H1 (cell line): Measurements from ENCODE around the gene POLE. TPM values are rescaled to one million over a fixed set of nuclear protein-coding genes. Genes with fewer than 3 reads are reported as not detected.

ENCODE experiments used
- CTCF ChIA-PET: fragments of 300-600 bp; sonication (Branson Sonifier 250); formaldehyde crosslinking; loops from one replicate; lab custom pipeline; 2021; ENCODE audit not compliant: partially characterized antibody; lab: Charles Lee
- POLR2A ChIA-PET: fragments of 300-600 bp; sonication (Branson Sonifier 250); formaldehyde crosslinking; loops from one replicate; lab custom pipeline; 2021; ENCODE audit warnings: inconsistent platforms; ENCODE audit not compliant: partially characterized antibody; lab: Charles Lee
- DNase-seq, 2 experiments: peaks; one replicate each; pipeline versions ENCODE4 v3.0.0 to v3.0.0-alpha.2; 2010 to 2022; ENCODE audit warnings: low spot score in 2 of 2, low read depth in 1 of 2, mixed read lengths in 1 of 2
- FAIRE-seq: peaks from 2 replicates; lab custom pipeline; 2011; peaks lifted over from hg19 to GRCh38; lab: Jason Lieb, UNC
- H2AFZ ChIP-seq: 2 replicates; pipeline ENCODE4 v1.8.1; 2012; ENCODE audit warnings: low read length, inconsistent platforms
- H2AK5ac ChIP-seq: 2 replicates; pipeline ENCODE4 v1.6.1; 2013; ENCODE audit warnings: low read depth, low read length
- H2BK120ac ChIP-seq: replicated peaks from 2 replicates; pipeline ENCODE3; 2013; ENCODE audit warnings: low read depth, low read length, inconsistent platforms
- H2BK12ac ChIP-seq: 2 replicates; pipeline ENCODE4 v1.6.1; 2013; ENCODE audit warnings: low read depth, low read length
- H2BK15ac ChIP-seq: 2 replicates; pipeline ENCODE4 v1.6.1; 2013; ENCODE audit warnings: low read length
- H2BK20ac ChIP-seq: 2 replicates; pipeline ENCODE4 v1.6.1; 2013; ENCODE audit warnings: low read length
- H2BK5ac ChIP-seq: 2 replicates; pipeline ENCODE4 v1.6.1; 2013; ENCODE audit warnings: low read depth, low read length
- H3K14ac ChIP-seq: 2 replicates; pipeline ENCODE4 v1.6.1; 2013; ENCODE audit warnings: inconsistent platforms; ENCODE audit not compliant: insufficient read length
- H3K18ac ChIP-seq: 2 replicates; pipeline ENCODE4 v1.6.1; 2013; ENCODE audit warnings: low read length; ENCODE audit errors: extremely low read depth
- H3K23ac ChIP-seq: 2 replicates; pipeline ENCODE4 v1.6.1; 2013; ENCODE audit warnings: inconsistent platforms; ENCODE audit not compliant: insufficient read length
- H3K23me2 ChIP-seq: 2 replicates; pipeline ENCODE4 v1.6.1; 2013; ENCODE audit warnings: low read depth, low read length
- H3K27ac ChIP-seq: 2 replicates; pipeline ENCODE4 v1.6.1; 2011; ENCODE audit warnings: low read depth, low read length, inconsistent platforms
- H3K27me3 ChIP-seq, 4 experiments: replicated peaks in 1 of 4; 1 replicate in 1 of 4; 2 replicates in 3 of 4; pipeline versions ENCODE4 v1.6.1 to v1.8.1; 2011 to 2013; ENCODE audit warnings: low read length in 3 of 4, mild to moderate bottlenecking in 3 of 4, inconsistent platforms in 2 of 4, mixed read lengths in 2 of 4, moderate library complexity in 1 of 4; ENCODE audit not compliant: control insufficient read depth in 3 of 4, insufficient read depth in 3 of 4; ENCODE audit errors: extremely low read depth in 1 of 4
- H3K36me3 ChIP-seq, 4 experiments: 2 replicates each; pipeline versions ENCODE4 v1.6.1 to v1.8.1; 2011 to 2013; ENCODE audit warnings: mild to moderate bottlenecking in 4 of 4, low read length in 3 of 4, moderate library complexity in 2 of 4, control low read depth in 1 of 4, inconsistent platforms in 1 of 4; ENCODE audit not compliant: insufficient read depth in 4 of 4, control insufficient read depth in 2 of 4
- H3K4ac ChIP-seq: replicated peaks from 2 replicates; pipeline ENCODE3; 2013; ENCODE audit warnings: low read length, low read depth, mixed read lengths, inconsistent platforms; ENCODE audit not compliant: insufficient read length
- H3K4me1 ChIP-seq, 4 experiments: replicated peaks in 1 of 4; 1 replicate in 1 of 4; 2 replicates in 3 of 4; pipeline versions ENCODE4 v1.6.1 to v1.8.1; 2011 to 2013; ENCODE audit warnings: low read length in 3 of 4, inconsistent platforms in 2 of 4, mixed read lengths in 1 of 4; ENCODE audit not compliant: insufficient read depth in 4 of 4, control insufficient read depth in 3 of 4
- H3K4me2 ChIP-seq, 2 experiments: 2 replicates each; pipeline versions ENCODE4 v1.6.1 to v1.8.1; 2011 to 2013; ENCODE audit warnings: low read depth in 2 of 2, low read length in 2 of 2, control low read depth in 1 of 2, inconsistent platforms in 1 of 2, mild to moderate bottlenecking in 1 of 2; ENCODE audit not compliant: insufficient read depth in 1 of 2
- H3K4me3 ChIP-seq, 4 experiments: fragments of 200-600, 300-600 bp in 1 of 4; sonication (generic), shearing (Covaris generic), sonication (Bioruptor Twin) in 1 of 4; 2 replicates each; pipeline versions ENCODE4 v1.5.1 to v1.8.1; 2011 to 2016; ENCODE audit warnings: low read length in 4 of 4, low read depth in 3 of 4, control low read depth in 2 of 4, inconsistent platforms in 2 of 4, mild to moderate bottlenecking in 2 of 4, mixed read lengths in 1 of 4, moderate library complexity in 1 of 4; ENCODE audit not compliant: insufficient read depth in 2 of 4; ENCODE audit errors: extremely low read depth in 1 of 4
- H3K56ac ChIP-seq: replicated peaks from 2 replicates; pipeline ENCODE3; 2013; ENCODE audit warnings: low read depth, mild to moderate bottlenecking, mixed read lengths, low read length, inconsistent platforms; ENCODE audit not compliant: insufficient read length
- H3K79me1 ChIP-seq: 2 replicates; pipeline ENCODE4 v1.6.1; 2013; ENCODE audit warnings: low read depth, low read length, control low read depth
- H3K79me2 ChIP-seq, 2 experiments: 2 replicates each; pipeline versions ENCODE4 v1.6.1 to v1.8.1; 2012 to 2013; ENCODE audit warnings: low read length in 2 of 2, mild to moderate bottlenecking in 2 of 2, inconsistent platforms in 1 of 2; ENCODE audit not compliant: insufficient read depth in 2 of 2, control insufficient read depth in 1 of 2
- H3K9ac ChIP-seq, 4 experiments: replicated peaks in 1 of 4; 1 replicate in 1 of 4; 2 replicates in 3 of 4; pipeline versions ENCODE4 v1.6.1 to v1.8.1; 2011 to 2013; ENCODE audit warnings: low read depth in 3 of 4, low read length in 3 of 4, control low read depth in 2 of 4, mild to moderate bottlenecking in 2 of 4, moderate library complexity in 2 of 4, inconsistent platforms in 1 of 4; ENCODE audit errors: extremely low read depth in 1 of 4
- H3K9me3 ChIP-seq, 2 experiments: 2 replicates each; pipeline versions ENCODE4 v1.6.1 to v1.8.1; 2012 to 2013; ENCODE audit warnings: mild to moderate bottlenecking in 2 of 2, moderate library complexity in 2 of 2, control low read depth in 1 of 2, inconsistent platforms in 1 of 2, low read depth in 1 of 2, low read length in 1 of 2, mixed read lengths in 1 of 2; ENCODE audit not compliant: insufficient read depth in 2 of 2
- H4K20me1 ChIP-seq, 2 experiments: replicated peaks in 1 of 2; 2 replicates each; pipeline versions ENCODE3 to v1.8.1; 2011 to 2013; ENCODE audit warnings: inconsistent platforms in 2 of 2, low read length in 2 of 2, mild to moderate bottlenecking in 1 of 2; ENCODE audit not compliant: insufficient read depth in 2 of 2, control insufficient read depth in 1 of 2
- H4K5ac ChIP-seq: 2 replicates; pipeline ENCODE4 v1.6.1; 2013; ENCODE audit warnings: low read length, low read depth, mixed read lengths, inconsistent platforms; ENCODE audit not compliant: insufficient read length
- H4K8ac ChIP-seq: 2 replicates; pipeline ENCODE4 v1.8.0; 2013; ENCODE audit warnings: mild to moderate bottlenecking, moderate library complexity, low read length, inconsistent platforms; ENCODE audit not compliant: insufficient read depth; ENCODE audit errors: extremely low read depth
- H4K91ac ChIP-seq: replicated peaks from 2 replicates; pipeline ENCODE3; 2013; ENCODE audit warnings: low read length, mixed read lengths, inconsistent platforms; ENCODE audit not compliant: insufficient read length
- KDM1A ChIP-seq: fragments of 200-600, 300-600 bp; sonication (generic); IDR thresholded peaks from 2 replicates; pipeline ENCODE4 v1.7.1; 2016; ENCODE audit warnings: mild to moderate bottlenecking, low read length, borderline replicate concordance
- RXRA ChIP-seq: IDR thresholded peaks from 2 replicates; pipeline ENCODE4 v1.6.1; 2011; ENCODE audit warnings: low read depth, mild to moderate bottlenecking, low read length, moderate library complexity; ENCODE audit not compliant: insufficient read depth
- WGBS, 2 experiments: shearing (Covaris generic) in 1 of 2; methylation state at CpG; one replicate each; pipeline versions ENCODE4 v1.1.6 to v1.1.7; 2013 to 2015; ENCODE audit warnings: low lambda C conversion rate in 2 of 2, mixed read lengths in 2 of 2, inconsistent platforms in 1 of 2, low coverage in 1 of 2, missing lambda C conversion rate in 1 of 2; ENCODE audit not compliant: insufficient replicate concordance in 2 of 2, insufficient coverage in 1 of 2, insufficient read length in 1 of 2; ENCODE audit errors: extremely low coverage in 1 of 2, missing lambda C conversion rate in 1 of 2; 5-methylcytosine and 5-hydroxymethylcytosine counted together
- polyA plus RNA-seq, 7 experiments: library from polyadenylated mRNA; depleted of rRNA in 3 of 7; stranded (reverse) in 5 of 7; unstranded in 2 of 7; fragments of >200 nt in 5 of 7; fragments of 200-250 nt in 2 of 7; gene quantifications; 1 replicate in 5 of 7; 2 replicates in 1 of 7; 4 replicates in 1 of 7; pipeline versions ENCODE4 v1.2.1 to v1.2.3, GENCODE V29; 2011 to 2013; ENCODE audit warnings: missing spikeins in 2 of 7, mixed read lengths in 2 of 7
- total RNA-seq: library from RNA; stranded (reverse); fragmentation: NEBNext Ultra II Directional; extraction: Animal tissue kit (Norgen Biotek cat#: 25700); gene quantifications from 2 replicates; pipeline ENCODE4 v1.2.1, GENCODE V29; 2021
- TF ChIP-seq, protein P1 (sequence below): IDR thresholded peaks from 2 replicates; pipeline ENCODE4 v1.6.1; 2012; ENCODE audit warnings: low read length, inconsistent platforms

The POLE gene
- total and polyA plus RNA-seq, 2 of the 8 experiments (the other 6 are each of a cell fraction or from before 2014, with no cell fraction given): 59.7 to 115 TPM

- H3K4ac ChIP-seq: no peak overlapping the region
- H3K4me2 ChIP-seq: no peak overlapping the region
- WGBS, 2 experiments: 89% methylated on average over 21 of the region's 21 CpGs; no CpG with 5 or more reads in 1 of the 2 experiments
- H2BK5ac ChIP-seq: no peak overlapping the region
- no peak overlapping the region for H4K5ac ChIP-seq
- H2BK120ac ChIP-seq: no peak overlapping the region
- H3K4me3 ChIP-seq: no peak overlapping the region
- peaks cover 11 to 16% of the 10 kb centered on the region in 2 experiments for H4K20me1 ChIP-seq
- H2BK12ac ChIP-seq: no peak overlapping the region
- H3K27me3 ChIP-seq: no peaks in the 10 kb centered on the region; a peak in 1 of 7 replicates
- no peak overlapping the region for H3K23ac ChIP-seq
- ChIA-PET POLR2A (interaction anchor here (1.0 to 1.6 kb wide), 2 partner anchors 12 to 27 kb away, joined by 3 read pairs; no protein-coding TSS in a partner anchor), CTCF (interaction anchor here (0.8 to 1.7 kb wide), 3 partner anchors 19 to 43 kb away, joined by 3 to 4 read pairs (median 3); no protein-coding TSS in a partner anchor)
- TF ChIP-seq, protein P1, sequence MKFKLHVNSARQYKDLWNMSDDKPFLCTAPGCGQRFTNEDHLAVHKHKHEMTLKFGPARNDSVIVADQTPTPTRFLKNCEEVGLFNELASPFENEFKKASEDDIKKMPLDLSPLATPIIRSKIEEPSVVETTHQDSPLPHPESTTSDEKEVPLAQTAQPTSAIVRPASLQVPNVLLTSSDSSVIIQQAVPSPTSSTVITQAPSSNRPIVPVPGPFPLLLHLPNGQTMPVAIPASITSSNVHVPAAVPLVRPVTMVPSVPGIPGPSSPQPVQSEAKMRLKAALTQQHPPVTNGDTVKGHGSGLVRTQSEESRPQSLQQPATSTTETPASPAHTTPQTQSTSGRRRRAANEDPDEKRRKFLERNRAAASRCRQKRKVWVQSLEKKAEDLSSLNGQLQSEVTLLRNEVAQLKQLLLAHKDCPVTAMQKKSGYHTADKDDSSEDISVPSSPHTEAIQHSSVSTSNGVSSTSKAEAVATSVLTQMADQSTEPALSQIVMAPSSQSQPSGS: no peak
- TF ChIP-seq KDM1A (no peak), RXRA (no peak)
- H3K79me2 ChIP-seq: no peaks in the 10 kb centered on the region
- H2BK15ac ChIP-seq: no peak overlapping the region
- no peak overlapping the region for H3K14ac ChIP-seq
- no peak overlapping the region for H2AK5ac ChIP-seq
- FAIRE-seq: no peak
- no peaks in the 10 kb centered on the region for H3K4me1 ChIP-seq
- H3K23me2 ChIP-seq: no peaks in the 10 kb centered on the region
- H3K18ac ChIP-seq: no peak overlapping the region
- H3K79me1 ChIP-seq: no peaks in the 10 kb centered on the region; the same call in 1 of the 2 replicates
- peaks cover 56 to 95% (median 86%) of the 10 kb centered on the region in 4 experiments for H3K36me3 ChIP-seq
- no peak overlapping the region for H4K91ac ChIP-seq
- no peak overlapping the region for H3K9ac ChIP-seq
- no peak overlapping the region for H3K27ac ChIP-seq
- H2BK20ac ChIP-seq: no peak overlapping the region
- no peaks in the 10 kb centered on the region for H3K9me3 ChIP-seq
- H2AFZ ChIP-seq: no peak overlapping the region
- H4K8ac ChIP-seq: no peak overlapping the region
- no peak for DNase-seq
- H3K56ac ChIP-seq: no peak overlapping the region
Observed at GRCh38 chr12:132664206-132665148, 22.7 kb downstream of the POLE start.
